Upper lobe of left lung (tissue), 6 donors: ENCODE measurements around the gene ENTHD1. TPM values are rescaled to one million over a fixed set of nuclear protein-coding genes. Genes with fewer than 3 reads are reported as not detected.

ENCODE experiments used
- ATAC-seq, 2 donors: fragments of 200-7000 bp; cut with Tn5 transposase; one replicate each; pipeline ENCODE4 v1.9.1; 2022; ENCODE audit warnings: mild to moderate bottlenecking in 2 of 2, moderate library complexity in 2 of 2; ENCODE audit not compliant: low FRiP score in 2 of 2
- DNase-seq, 2 donors: peaks; one replicate each; pipeline ENCODE4 v3.0.0-alpha.2; 2019 to 2020
- H3K27ac ChIP-seq, 4 donors: fragments of 200-600 bp; sonication (generic); one replicate each; pipeline ENCODE4 v1.5.1; 2016 to 2019
- H3K27me3 ChIP-seq, 4 donors: fragments of 200-600 bp; sonication (generic); one replicate each; pipeline ENCODE4 v1.5.1; 2017 to 2019
- H3K36me3 ChIP-seq, 4 donors: fragments of 200-600 bp; sonication (generic); one replicate each; pipeline ENCODE4 v1.5.1; 2016 to 2019
- H3K4me1 ChIP-seq, 4 donors: fragments of 200-600 bp; sonication (generic); one replicate each; pipeline ENCODE4 v1.5.1; 2018 to 2019
- H3K4me3 ChIP-seq, 4 donors: fragments of 200-600 bp; sonication (generic); one replicate each; pipeline ENCODE4 v1.5.1; 2017 to 2019; ENCODE audit warnings: mild to moderate bottlenecking in 2 of 4, moderate library complexity in 1 of 4
- H3K9me3 ChIP-seq, 4 donors: fragments of 200-600 bp; sonication (generic); one replicate each; pipeline ENCODE4 v1.5.1; 2018 to 2019
- CTCF ChIP-seq, 6 experiments: fragments of 450-650 bp in 4 of 6; fragments of 200-600 bp in 2 of 6; sonication (generic) in 2 of 6; IDR thresholded peaks; one replicate each; pipeline ENCODE4 v1.5.1; 2016 to 2019; ENCODE audit warnings: antibody characterized with exemption in 6 of 6
- EP300 ChIP-seq, 4 donors: sonication (generic); formaldehyde crosslinking; IDR thresholded peaks; one replicate each; pipeline ENCODE4 v1.5.1; 2017; ENCODE audit warnings: antibody characterized with exemption in 4 of 4, control low read depth in 2 of 4
- POLR2A ChIP-seq, 4 donors: fragments of 450-650 bp; IDR thresholded peaks; one replicate each; pipeline ENCODE4 v1.5.1; 2016 to 2017; ENCODE audit warnings: antibody characterized with exemption in 4 of 4, mild to moderate bottlenecking in 2 of 4
- POLR2AphosphoS5 ChIP-seq, 2 donors: sonication (generic); formaldehyde crosslinking; IDR thresholded peaks; one replicate each; pipeline ENCODE4 v1.5.1; 2017; ENCODE audit warnings: antibody characterized with exemption in 2 of 2
- WGBS, 2 donors: methylation state at CpG; one replicate each; pipeline ENCODE4 v1.1.5; 2017 to 2018; 5-methylcytosine and 5-hydroxymethylcytosine counted together
- total RNA-seq, 6 donors: library from RNA; depleted of rRNA in 4 of 6; stranded (reverse); fragments of >200 nt in 4 of 6; gene quantifications; one replicate each; pipeline versions ENCODE4 v1.1.0 to v1.2.1, GENCODE V29; 2016 to 2021
- donor health status: DM: no; HTN: no; CAD: no; lungs with moderate emphysema.
- donor health status: DM: no; HTN: yes; CAD: no; lungs with severe emphysema.

Gene ENTHD1
- total RNA-seq, 6 donors from 2014 or later = 0.09 TPM; not detected in 5

DNA sequence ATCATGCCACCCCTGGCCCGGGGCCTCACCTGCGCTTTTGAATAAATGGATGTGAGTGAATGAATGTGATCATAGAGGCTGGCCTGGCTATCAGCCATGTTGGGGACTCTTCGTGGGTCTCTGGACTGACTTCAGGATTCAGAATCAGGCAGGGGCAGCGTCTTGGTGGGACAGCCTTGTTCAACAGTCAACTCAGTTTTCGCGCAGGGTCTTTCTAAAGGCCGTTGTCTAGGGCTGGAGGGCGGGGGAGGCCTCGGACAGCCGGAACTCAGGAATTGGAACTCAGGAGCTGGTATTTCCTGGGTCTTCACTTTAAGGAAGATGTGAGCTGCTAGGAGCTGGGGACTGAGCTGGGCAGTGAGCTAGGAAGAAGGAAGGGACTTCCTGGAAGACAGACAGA is 177.0 kb downstream of the ENTHD1 start:
- Histone ChIP-seq H3K4me1 (no peaks in the 10 kb centered on the region), H3K27ac (no peak overlapping the region), H3K27me3 (no peaks in the 10 kb centered on the region), H3K4me3 (no peak overlapping the region), H3K9me3 (no peaks in the 10 kb centered on the region), H3K36me3 (no peaks in the 10 kb centered on the region)
- no peak for TF ChIP-seq POLR2AphosphoS5 (IDR thresholded peaks at IDR 0.05)
- TF ChIP-seq POLR2A (IDR thresholded peaks at IDR 0.05) = no peak
- no peak for TF ChIP-seq EP300 (IDR thresholded peaks at IDR 0.05)
- no peak for TF ChIP-seq CTCF (IDR thresholded peaks at IDR 0.05)
- WGBS, 2 donors = 86 to 91% methylated on average over 10 of the region's 10 CpGs
- DNase-seq (no peak), ATAC-seq (no peak)

DNA sequence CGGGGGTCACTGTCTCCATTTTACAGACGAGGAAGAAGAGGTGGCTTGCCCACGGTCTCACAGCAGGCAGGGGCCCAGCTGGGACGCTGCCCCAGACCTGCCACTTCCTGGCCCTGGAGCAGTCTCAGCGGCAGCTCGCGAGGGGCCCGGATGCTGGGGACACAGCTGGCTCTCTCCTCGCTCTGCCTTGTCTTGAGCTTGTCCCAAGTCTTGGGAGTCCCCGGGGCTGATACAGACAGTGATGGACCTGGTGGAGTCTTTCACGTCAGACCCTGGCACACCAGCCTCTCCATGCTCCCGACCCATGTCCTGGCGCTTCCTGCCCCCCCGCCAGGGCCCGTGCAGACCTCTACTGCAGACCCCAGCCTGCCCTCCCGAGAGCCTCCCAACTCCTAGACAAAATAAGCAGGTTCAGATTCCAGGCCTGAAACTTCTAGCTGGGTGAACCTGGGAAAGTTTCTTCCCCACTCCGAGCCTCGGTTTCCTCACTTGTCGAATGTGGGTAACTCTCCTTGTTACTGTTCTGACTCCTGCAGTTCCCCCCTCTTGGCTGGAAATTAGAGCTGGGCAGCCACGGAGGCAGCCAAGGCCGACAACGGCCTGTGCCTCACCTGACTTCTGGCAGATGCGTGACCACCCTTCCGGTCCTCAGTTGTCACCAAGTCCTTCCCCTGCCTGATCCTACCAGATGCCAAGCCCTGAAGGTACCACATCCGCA is 177.6 kb downstream of the ENTHD1 start:
- Histone ChIP-seq H3K9me3 (no peaks in the 10 kb centered on the region), H3K4me3 (no peak overlapping the region), H3K4me1 (no peaks in the 10 kb centered on the region), H3K27ac (no peak overlapping the region), H3K36me3 (no peaks in the 10 kb centered on the region), H3K27me3 (no peaks in the 10 kb centered on the region)
- no peak for TF ChIP-seq CTCF (IDR thresholded peaks at IDR 0.05)
- WGBS, 2 donors = 82 to 87% methylated on average over 19 to 23 of the region's 25 CpGs
- DNase-seq = no peak
- no peak for ATAC-seq

- H3K4me3 ChIP-seq = no peak overlapping the region
- H3K4me1 ChIP-seq = no peaks in the 10 kb centered on the region
- DNase-seq (no peak), ATAC-seq (peak in 1 of 2 donors; percentile 41)
- H3K9me3 ChIP-seq = no peaks in the 10 kb centered on the region
- 79 to 83% methylated on average over 4 to 8 of the region's 8 CpGs for WGBS, 2 donors
- H3K27ac ChIP-seq = no peak overlapping the region
- TF ChIP-seq EP300 (IDR thresholded peaks at IDR 0.05) (no peak), POLR2A (IDR thresholded peaks at IDR 0.05) (no peak), POLR2AphosphoS5 (IDR thresholded peaks at IDR 0.05) (no peak), CTCF (IDR thresholded peaks at IDR 0.05) (no peak)
- no peaks in the 10 kb centered on the region for H3K36me3 ChIP-seq
- no peaks in the 10 kb centered on the region for H3K27me3 ChIP-seq
These were observed 179.2 kb downstream of the ENTHD1 start for GRCh38 chr22:39714321-39714720.

DNA sequence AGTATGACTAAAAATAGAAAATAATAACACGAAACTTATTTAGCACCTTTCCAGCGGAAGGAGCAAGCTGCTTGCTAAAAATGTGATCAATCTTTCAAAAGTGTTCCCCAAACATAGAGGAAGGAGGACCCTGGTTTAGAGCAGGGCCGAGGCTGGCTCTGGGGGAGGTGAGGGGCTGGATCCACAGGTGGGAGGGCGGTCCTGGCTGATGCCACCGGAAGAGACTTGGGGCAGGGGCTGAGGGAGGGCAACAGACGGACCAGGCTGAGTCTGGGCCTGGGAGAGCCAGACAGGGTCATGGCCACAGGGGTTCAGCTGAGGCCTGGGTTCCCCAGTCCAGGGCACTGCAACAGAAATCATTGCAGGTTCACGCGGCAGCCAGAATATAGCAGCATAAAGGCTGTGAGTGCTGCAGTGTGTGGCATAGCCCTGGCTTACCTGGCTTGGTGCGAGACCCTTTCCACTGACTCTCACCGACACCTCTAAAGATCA is 179.7 kb downstream of the ENTHD1 start:
- Histone ChIP-seq H3K36me3 (no peaks in the 10 kb centered on the region), H3K27ac (no peak overlapping the region), H3K4me3 (no peak overlapping the region), H3K4me1 (no peaks in the 10 kb centered on the region), H3K27me3 (no peaks in the 10 kb centered on the region), H3K9me3 (no peaks in the 10 kb centered on the region)
- ATAC-seq (no peak), DNase-seq (no peak)
- TF ChIP-seq CTCF (IDR thresholded peaks at IDR 0.05) (no peak), POLR2A (IDR thresholded peaks at IDR 0.05) (no peak), EP300 (IDR thresholded peaks at IDR 0.05) (no peak), POLR2AphosphoS5 (IDR thresholded peaks at IDR 0.05) (no peak)
- 73 to 78% methylated on average over 7 to 10 of the region's 10 CpGs for WGBS, 2 donors
